Measurements from ENCODE around the gene GTF2F2. TPM values are rescaled to one million over a fixed set of nuclear protein-coding genes. Genes with fewer than 3 reads are reported as not detected.
"Not testable (repeated sequence)": the region's sequence is repeated elsewhere in the genome, so short reads cannot be mapped to it uniquely, and the experiment has no call there.

Gene GTF2F2
- total RNA-seq, 6 donors from 2014 or later = 10.2 to 29.3 (median 18.2) TPM

DNA sequence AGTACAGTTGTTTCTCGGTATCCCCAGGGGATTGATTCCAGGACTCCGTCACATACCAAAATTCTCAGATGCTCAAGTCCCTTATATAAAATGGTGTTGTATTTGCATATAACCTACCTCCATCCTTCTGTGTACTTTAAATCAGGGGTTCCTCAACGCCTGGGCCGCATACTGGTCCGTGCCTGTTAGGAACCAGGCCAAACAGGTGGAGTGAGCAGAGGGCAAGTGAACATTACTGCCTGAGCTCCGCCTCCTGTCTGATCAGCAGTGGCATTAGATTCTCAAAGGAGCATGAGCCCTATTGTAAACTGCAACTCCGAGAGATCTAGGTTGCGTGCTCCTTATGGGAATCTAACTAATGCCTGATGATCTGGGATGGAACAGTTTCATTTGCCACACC is 122.8 kb downstream of the GTF2F2 start:
- DNase-seq (no peak), ATAC-seq (ENCODE audit: low FRiP score in 2 of 2) (no peak)
- TF ChIP-seq POLR2AphosphoS5 (IDR thresholded peaks at IDR 0.05) (no peak), EP300 (IDR thresholded peaks at IDR 0.05) (no peak), POLR2A (IDR thresholded peaks at IDR 0.05) (no peak)
- TF ChIP-seq, protein P1, sequence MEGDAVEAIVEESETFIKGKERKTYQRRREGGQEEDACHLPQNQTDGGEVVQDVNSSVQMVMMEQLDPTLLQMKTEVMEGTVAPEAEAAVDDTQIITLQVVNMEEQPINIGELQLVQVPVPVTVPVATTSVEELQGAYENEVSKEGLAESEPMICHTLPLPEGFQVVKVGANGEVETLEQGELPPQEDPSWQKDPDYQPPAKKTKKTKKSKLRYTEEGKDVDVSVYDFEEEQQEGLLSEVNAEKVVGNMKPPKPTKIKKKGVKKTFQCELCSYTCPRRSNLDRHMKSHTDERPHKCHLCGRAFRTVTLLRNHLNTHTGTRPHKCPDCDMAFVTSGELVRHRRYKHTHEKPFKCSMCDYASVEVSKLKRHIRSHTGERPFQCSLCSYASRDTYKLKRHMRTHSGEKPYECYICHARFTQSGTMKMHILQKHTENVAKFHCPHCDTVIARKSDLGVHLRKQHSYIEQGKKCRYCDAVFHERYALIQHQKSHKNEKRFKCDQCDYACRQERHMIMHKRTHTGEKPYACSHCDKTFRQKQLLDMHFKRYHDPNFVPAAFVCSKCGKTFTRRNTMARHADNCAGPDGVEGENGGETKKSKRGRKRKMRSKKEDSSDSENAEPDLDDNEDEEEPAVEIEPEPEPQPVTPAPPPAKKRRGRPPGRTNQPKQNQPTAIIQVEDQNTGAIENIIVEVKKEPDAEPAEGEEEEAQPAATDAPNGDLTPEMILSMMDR (IDR thresholded peaks at IDR 0.05) = no peak

GRCh38 chr13:45244736-45245135 is 124.4 kb downstream of the GTF2F2 start:
- 95 to 97% methylated on average over 7 of the region's 7 CpGs for WGBS, 2 donors
- ATAC-seq (ENCODE audit: low FRiP score in 2 of 2); H3K4me1 ChIP-seq; H3K4me3 ChIP-seq; H3K27me3 ChIP-seq; H3K27ac ChIP-seq; H3K9me3 ChIP-seq; DNase-seq; H3K36me3 ChIP-seq: not testable (repeated sequence)

More for the DNA sequence above, 122.8 kb downstream of the GTF2F2 start:
- Histone ChIP-seq H3K4me3 (no peak overlapping the region), H3K9me3 (no peaks in the 10 kb centered on the region), H3K27me3 (no peaks in the 10 kb centered on the region), H3K4me1 (peaks cover 0 to 8% (median 6%) of the 10 kb centered on the region in 4 donors), H3K36me3 (peaks cover 0 to 1% (median 0%) of the 10 kb centered on the region in 4 donors), H3K27ac (no peak overlapping the region)
- WGBS, 2 donors = 92 to 94% methylated on average over 8 of the region's 8 CpGs

GRCh38 chr13:45249662-45250061 is 129.4 kb downstream of the GTF2F2 start:
- ATAC-seq (ENCODE audit: low FRiP score in 2 of 2) = no peak
- TF ChIP-seq, protein P1 (IDR thresholded peaks at IDR 0.05) = no peak
- TF ChIP-seq POLR2A (IDR thresholded peaks at IDR 0.05) (no peak), EP300 (IDR thresholded peaks at IDR 0.05) (no peak), POLR2AphosphoS5 (IDR thresholded peaks at IDR 0.05) (no peak)
- WGBS, 2 donors = 72 to 79% methylated on average over 3 of the region's 3 CpGs
- peaks cover 0 to 5% (median 2%) of the 10 kb centered on the region in 4 donors for H3K36me3 ChIP-seq
- DNase-seq = no peak
- no peaks in the 10 kb centered on the region for H3K27me3 ChIP-seq
- H3K9me3 ChIP-seq = no peaks in the 10 kb centered on the region
- no peak overlapping the region for H3K27ac ChIP-seq
- no peaks in the 10 kb centered on the region for H3K4me1 ChIP-seq
- H3K4me3 ChIP-seq = no peak overlapping the region

- Histone ChIP-seq H3K27ac (no peak overlapping the region), H3K4me3 (no peak overlapping the region), H3K9me3 (no peaks in the 10 kb centered on the region), H3K36me3 (peaks cover 0 to 5% (median 2%) of the 10 kb centered on the region in 4 donors), H3K4me1 (peaks cover 5 to 16% (median 12%) of the 10 kb centered on the region in 4 donors), H3K27me3 (no peaks in the 10 kb centered on the region)
- no peak for TF ChIP-seq POLR2AphosphoS5 (IDR thresholded peaks at IDR 0.05)
- no peak for TF ChIP-seq POLR2A (IDR thresholded peaks at IDR 0.05)
- no peak for TF ChIP-seq EP300 (IDR thresholded peaks at IDR 0.05)
- TF ChIP-seq, protein P1 (IDR thresholded peaks at IDR 0.05) = no peak
- WGBS, 2 donors = 98% methylated on average over 2 of the region's 2 CpGs
- DNase-seq (no peak), ATAC-seq (ENCODE audit: low FRiP score in 2 of 2) (no peak)
These were observed 134.1 kb downstream of the GTF2F2 start for GRCh38 chr13:45254396-45254795.

- H3K27me3 ChIP-seq = no peaks in the 10 kb centered on the region
- whole genome bisulfite sequencing, 2 donors = 100% methylated on average over 1 of the region's 1 CpG
- ATAC-seq (ENCODE audit: low FRiP score in 2 of 2) = no peak
These were observed 135.1 kb downstream of the GTF2F2 start for GRCh38 chr13:45255247-45255987.

More at GRCh38 chr13:45255247-45255987, 135.1 kb downstream of the GTF2F2 start:
- Histone ChIP-seq H3K4me1 (peaks cover 5 to 16% (median 12%) of the 10 kb centered on the region in 4 donors), H3K4me3 (no peak overlapping the region), H3K9me3 (no peaks in the 10 kb centered on the region), H3K36me3 (peaks cover 0 to 5% (median 2%) of the 10 kb centered on the region in 4 donors), H3K27ac (no peak overlapping the region)
- DNase-seq = no peak
- TF ChIP-seq EP300 (IDR thresholded peaks at IDR 0.05) = no peak
- TF ChIP-seq POLR2AphosphoS5 (IDR thresholded peaks at IDR 0.05) = no peak
- TF ChIP-seq POLR2A (IDR thresholded peaks at IDR 0.05) = no peak
- TF ChIP-seq, protein P1 (IDR thresholded peaks at IDR 0.05) = no peak

Measured in upper lobe of left lung (tissue), 6 donors.